Measurements from ENCODE around the gene IRF4.

The IRF4 gene

GRCh38 chr6:390914-391558 lies 516 bp upstream of the IRF4 start:
- DNase-seq (ENCODE audit: low read depth) = peak; percentile 22
- peak; percentile 21 for TF ChIP-seq CTCF (conservative IDR thresholded peaks at IDR 0.05; ENCODE audit: low read depth, low read length)
- no peak overlapping the region for H3K4me3 ChIP-seq (ENCODE audit: low read depth, low read length)

DNA sequence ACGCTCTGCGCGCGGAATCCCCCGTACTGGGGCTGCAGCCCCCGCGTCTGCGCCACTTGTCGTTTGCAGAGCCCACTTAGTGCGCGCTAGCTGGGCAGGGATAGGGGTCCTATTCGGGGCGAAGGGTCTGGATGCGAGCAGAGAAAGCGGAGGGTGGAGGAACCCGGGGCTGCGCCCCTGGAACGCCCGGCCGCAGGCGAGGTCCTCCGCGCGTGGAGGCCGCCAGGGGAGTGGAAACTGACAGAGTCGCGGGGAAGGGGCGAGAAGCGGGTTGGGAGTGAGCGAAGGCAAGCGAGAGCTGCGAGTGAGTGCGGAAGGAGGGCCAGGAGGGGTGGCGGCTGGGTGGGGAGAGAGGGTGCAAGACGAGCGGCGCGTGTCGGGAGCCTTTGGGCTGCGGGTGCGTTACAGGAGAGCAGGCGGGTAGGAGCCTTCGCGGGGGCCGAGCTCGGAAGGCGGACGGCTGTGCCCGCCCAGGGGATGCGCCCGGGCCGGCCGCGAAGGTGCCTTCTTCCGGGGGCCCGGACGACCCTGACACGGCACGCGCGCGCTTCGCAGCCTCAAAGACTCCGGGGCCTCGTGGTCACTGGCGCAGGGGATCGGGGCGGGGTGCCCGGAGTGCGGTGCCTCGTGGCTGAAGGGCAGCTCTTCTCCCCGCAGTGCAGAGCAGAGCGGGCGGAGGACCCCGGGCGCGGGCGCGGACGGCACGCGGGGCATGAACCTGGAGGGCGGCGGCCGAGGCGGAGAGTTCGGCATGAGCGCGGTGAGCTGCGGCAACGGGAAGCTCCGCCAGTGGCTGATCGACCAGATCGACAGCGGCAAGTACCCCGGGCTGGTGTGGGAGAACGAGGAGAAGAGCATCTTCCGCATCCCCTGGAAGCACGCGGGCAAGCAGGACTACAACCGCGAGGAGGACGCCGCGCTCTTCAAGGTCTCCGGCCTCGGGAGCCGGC lies 1.2 kb downstream of the IRF4 start:
- no peak overlapping the region for H3K4me3 ChIP-seq (ENCODE audit: low read depth, low read length)
- no peak for DNase-seq (ENCODE audit: low read depth)
- TF ChIP-seq CTCF (conservative IDR thresholded peaks at IDR 0.05; ENCODE audit: low read depth, low read length) = no peak

GRCh38 chr6:393391-394221 lies 2.1 kb downstream of the IRF4 start:
- DNase-seq (ENCODE audit: low read depth) = no peak
- H3K4me3 ChIP-seq (ENCODE audit: low read depth, low read length) = no peak overlapping the region
- TF ChIP-seq CTCF (conservative IDR thresholded peaks at IDR 0.05; ENCODE audit: low read depth, low read length) = no peak

DNA sequence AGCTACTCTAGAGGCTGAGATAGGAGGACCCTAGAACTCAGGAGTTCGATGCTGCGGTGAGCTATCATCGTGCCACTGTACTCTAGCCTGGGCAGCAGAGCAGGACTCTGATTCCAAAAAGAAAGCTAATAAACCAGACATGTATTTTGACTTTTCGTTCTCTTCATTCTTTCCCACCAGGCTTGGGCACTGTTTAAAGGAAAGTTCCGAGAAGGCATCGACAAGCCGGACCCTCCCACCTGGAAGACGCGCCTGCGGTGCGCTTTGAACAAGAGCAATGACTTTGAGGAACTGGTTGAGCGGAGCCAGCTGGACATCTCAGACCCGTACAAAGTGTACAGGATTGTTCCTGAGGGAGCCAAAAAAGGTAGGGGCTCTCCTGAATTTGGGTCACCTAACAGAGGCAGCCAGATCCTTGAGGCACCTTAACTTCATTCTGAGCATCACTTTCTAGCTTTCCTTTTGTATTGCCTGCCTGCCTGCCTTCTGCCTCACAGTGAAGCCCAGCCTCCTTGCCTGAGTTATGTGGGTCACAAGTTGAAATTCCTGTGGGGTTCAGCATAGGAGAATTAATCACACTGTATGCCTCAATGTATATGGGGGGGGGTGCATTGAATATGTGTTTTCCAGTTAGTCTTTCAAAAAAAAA lies 3.2 kb downstream of the IRF4 start:
- H3K4me3 ChIP-seq (ENCODE audit: low read depth, low read length) = no peak overlapping the region
- TF ChIP-seq CTCF (conservative IDR thresholded peaks at IDR 0.05; ENCODE audit: low read depth, low read length) = no peak
- DNase-seq (ENCODE audit: low read depth) = no peak

- TF ChIP-seq CTCF (conservative IDR thresholded peaks at IDR 0.05; ENCODE audit: low read depth, low read length) = no peak
- H3K4me3 ChIP-seq (ENCODE audit: low read depth, low read length) = no peak overlapping the region
- DNase-seq (ENCODE audit: low read depth) = no peak
Observed at GRCh38 chr6:395432-396125, 4.0 kb downstream of the IRF4 start.

GRCh38 chr6:396126-396520 lies 4.6 kb downstream of the IRF4 start:
- DNase-seq (ENCODE audit: low read depth) = no peak
- TF ChIP-seq CTCF (conservative IDR thresholded peaks at IDR 0.05; ENCODE audit: low read depth, low read length) = no peak
- H3K4me3 ChIP-seq (ENCODE audit: low read depth, low read length) = no peak overlapping the region
